ENCODE results near the gene HNRNPK.

The HNRNPK gene

DNA sequence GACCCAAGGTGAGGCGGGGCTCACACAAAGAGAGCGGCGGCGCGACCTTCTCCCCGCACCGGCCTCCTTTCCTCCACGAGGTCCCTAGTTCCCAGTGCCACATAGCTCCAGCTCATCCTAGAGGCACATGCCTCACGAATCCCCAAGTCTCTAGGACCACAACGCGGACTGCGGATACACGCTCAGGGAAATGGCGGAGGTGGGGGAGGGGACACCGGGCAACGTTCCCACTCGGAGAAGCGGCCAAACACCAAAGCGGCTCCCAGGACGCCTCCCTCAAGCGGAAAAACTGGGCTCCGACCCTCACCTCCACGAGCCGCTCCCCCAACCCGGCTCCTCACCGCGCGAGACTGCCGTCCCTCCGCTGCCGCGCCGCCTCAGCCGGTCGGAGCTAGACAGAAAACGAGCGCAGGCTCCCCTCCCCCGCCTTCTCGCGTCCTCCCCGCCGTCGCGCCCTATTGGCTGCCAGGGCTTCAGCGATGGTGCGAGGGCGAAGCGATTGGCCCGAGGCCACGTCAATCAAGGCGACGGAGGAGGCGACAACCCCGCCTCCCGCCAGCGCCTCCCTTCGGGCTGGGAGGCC, at the start of gene HNRNPK:
HNRNPK (minus strand) TSS at position 404 of the 583 bp plus-strand sequence. CDS start 1,963 bp downstream, outside the sequence.
- Histone ChIP-seq H3K4me2 (ENCODE audit: low read length) (peak within 1 kb of the TSS; percentile 82), H3K4me1 (ENCODE audit: low read length) (peaks cover 47% of the 10 kb centered on the region), H3K27me3 (ENCODE audit: low read depth, low read length) (no peaks in the 10 kb centered on the region), H3K27ac (ENCODE audit: low read length) (peak within 1 kb of the TSS; percentile 95), H3K36me3 (replicated peaks; ENCODE audit: low read depth, low read length) (peaks cover 52% of the 10 kb centered on the region), H3K4me3 (ENCODE audit: low read length) (peak within 1 kb of the TSS; percentile 89), H3K9ac (ENCODE audit: low read length) (peak within 1 kb of the TSS; percentile 100), H3K9me3 (ENCODE audit: insufficient read depth, low read length) (no peaks in the 10 kb centered on the region), H2AFZ (ENCODE audit: low read depth, low read length) (peak within 1 kb of the TSS; percentile 32; the same call in 1 of the 2 replicates), H3K79me2 (ENCODE audit: low read length) (peaks cover 98% of the 10 kb centered on the region), H4K20me1 (ENCODE audit: insufficient read depth, low read length) (peaks cover 61% of the 10 kb centered on the region)
- no peak for TF ChIP-seq EZH2phosphoT487 (IDR thresholded peaks at IDR 0.05; ENCODE audit: low read depth)
- TF ChIP-seq, protein P1, sequence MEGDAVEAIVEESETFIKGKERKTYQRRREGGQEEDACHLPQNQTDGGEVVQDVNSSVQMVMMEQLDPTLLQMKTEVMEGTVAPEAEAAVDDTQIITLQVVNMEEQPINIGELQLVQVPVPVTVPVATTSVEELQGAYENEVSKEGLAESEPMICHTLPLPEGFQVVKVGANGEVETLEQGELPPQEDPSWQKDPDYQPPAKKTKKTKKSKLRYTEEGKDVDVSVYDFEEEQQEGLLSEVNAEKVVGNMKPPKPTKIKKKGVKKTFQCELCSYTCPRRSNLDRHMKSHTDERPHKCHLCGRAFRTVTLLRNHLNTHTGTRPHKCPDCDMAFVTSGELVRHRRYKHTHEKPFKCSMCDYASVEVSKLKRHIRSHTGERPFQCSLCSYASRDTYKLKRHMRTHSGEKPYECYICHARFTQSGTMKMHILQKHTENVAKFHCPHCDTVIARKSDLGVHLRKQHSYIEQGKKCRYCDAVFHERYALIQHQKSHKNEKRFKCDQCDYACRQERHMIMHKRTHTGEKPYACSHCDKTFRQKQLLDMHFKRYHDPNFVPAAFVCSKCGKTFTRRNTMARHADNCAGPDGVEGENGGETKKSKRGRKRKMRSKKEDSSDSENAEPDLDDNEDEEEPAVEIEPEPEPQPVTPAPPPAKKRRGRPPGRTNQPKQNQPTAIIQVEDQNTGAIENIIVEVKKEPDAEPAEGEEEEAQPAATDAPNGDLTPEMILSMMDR (IDR thresholded peaks at IDR 0.05; ENCODE audit: low read depth, low read length) = no peak

DNA sequence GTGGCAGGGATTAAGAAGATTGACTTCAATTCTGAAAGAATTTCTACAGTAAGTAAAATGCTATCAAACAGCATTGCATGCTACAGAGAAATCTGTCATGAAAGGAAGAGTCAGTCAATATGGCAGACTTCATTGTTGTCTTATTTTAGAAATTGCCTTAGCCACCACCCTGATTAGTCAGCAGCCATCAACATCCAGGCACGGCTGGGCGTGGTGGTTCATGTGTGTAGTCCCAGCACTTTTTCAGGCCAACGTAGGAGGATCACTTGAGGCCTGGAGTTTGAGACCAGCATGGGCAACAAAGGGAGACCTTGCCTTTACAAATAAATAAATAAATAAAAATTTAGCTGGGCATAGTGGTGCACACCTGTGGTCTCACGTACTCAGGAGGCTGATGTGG, 47.2 kb upstream of the HNRNPK start:
- no peaks in the 10 kb centered on the region for H3K79me2 ChIP-seq (ENCODE audit: low read length)
- H3K4me1 ChIP-seq (ENCODE audit: low read length) = no peaks in the 10 kb centered on the region
- no peak overlapping the region for H3K4me2 ChIP-seq (ENCODE audit: low read length)
- no peaks in the 10 kb centered on the region for H4K20me1 ChIP-seq (ENCODE audit: insufficient read depth, low read length)
- H3K27ac ChIP-seq (ENCODE audit: low read length) = no peak overlapping the region
- no peak overlapping the region for H2AFZ ChIP-seq (ENCODE audit: low read depth, low read length)
- no peaks in the 10 kb centered on the region for H3K9me3 ChIP-seq (ENCODE audit: insufficient read depth, low read length)
- TF ChIP-seq, protein P1 (IDR thresholded peaks at IDR 0.05; ENCODE audit: low read depth, low read length) = no peak
- TF ChIP-seq EZH2phosphoT487 (IDR thresholded peaks at IDR 0.05; ENCODE audit: low read depth) = no peak
- H3K4me3 ChIP-seq (ENCODE audit: low read length) = no peak overlapping the region
- H3K9ac ChIP-seq (ENCODE audit: low read length) = no peak overlapping the region
- no peaks in the 10 kb centered on the region for H3K27me3 ChIP-seq (ENCODE audit: low read depth, low read length)
- H3K36me3 ChIP-seq (replicated peaks; ENCODE audit: low read depth, low read length) = no peaks in the 10 kb centered on the region

DNA sequence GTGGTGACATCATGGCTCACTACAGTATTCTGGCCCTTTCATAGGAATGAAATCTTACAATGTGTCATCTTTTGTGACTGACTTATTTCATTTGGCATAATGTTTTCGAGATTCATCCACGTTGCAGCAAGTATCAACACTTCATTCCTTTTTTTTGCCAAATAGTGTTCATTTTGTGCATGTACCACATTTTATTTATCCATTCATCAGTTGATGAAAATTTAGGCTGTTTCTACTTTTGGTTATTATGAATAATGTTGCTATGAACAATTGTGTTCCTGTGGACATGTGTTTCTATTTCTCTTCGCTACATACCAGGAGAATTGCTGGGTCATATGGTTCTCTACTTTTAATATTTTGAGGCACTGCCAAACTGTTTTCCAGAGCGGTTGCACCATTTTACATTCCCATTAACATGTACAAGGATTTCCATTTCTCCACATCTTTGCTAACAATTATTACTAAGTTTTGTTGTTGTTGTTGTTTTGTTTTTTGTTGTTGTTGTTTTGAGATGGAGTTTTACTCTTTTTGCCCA, 44.1 kb upstream of the HNRNPK start:
- H3K79me2 ChIP-seq (ENCODE audit: low read length) = no peaks in the 10 kb centered on the region
- TF ChIP-seq, protein P1 (IDR thresholded peaks at IDR 0.05; ENCODE audit: low read depth, low read length) = no peak
- TF ChIP-seq EZH2phosphoT487 (IDR thresholded peaks at IDR 0.05; ENCODE audit: low read depth) = no peak
- no peak overlapping the region for H3K4me2 ChIP-seq (ENCODE audit: low read length)
- no peaks in the 10 kb centered on the region for H4K20me1 ChIP-seq (ENCODE audit: insufficient read depth, low read length)
- no peak overlapping the region for H3K4me3 ChIP-seq (ENCODE audit: low read length)
- H3K4me1 ChIP-seq (ENCODE audit: low read length) = no peaks in the 10 kb centered on the region
- H2AFZ ChIP-seq (ENCODE audit: low read depth, low read length) = no peak overlapping the region
- H3K36me3 ChIP-seq (replicated peaks; ENCODE audit: low read depth, low read length) = no peaks in the 10 kb centered on the region
- no peaks in the 10 kb centered on the region for H3K9me3 ChIP-seq (ENCODE audit: insufficient read depth, low read length)
- no peak overlapping the region for H3K9ac ChIP-seq (ENCODE audit: low read length)
- no peak overlapping the region for H3K27ac ChIP-seq (ENCODE audit: low read length)
- H3K27me3 ChIP-seq (ENCODE audit: low read depth, low read length) = no peaks in the 10 kb centered on the region

DNA sequence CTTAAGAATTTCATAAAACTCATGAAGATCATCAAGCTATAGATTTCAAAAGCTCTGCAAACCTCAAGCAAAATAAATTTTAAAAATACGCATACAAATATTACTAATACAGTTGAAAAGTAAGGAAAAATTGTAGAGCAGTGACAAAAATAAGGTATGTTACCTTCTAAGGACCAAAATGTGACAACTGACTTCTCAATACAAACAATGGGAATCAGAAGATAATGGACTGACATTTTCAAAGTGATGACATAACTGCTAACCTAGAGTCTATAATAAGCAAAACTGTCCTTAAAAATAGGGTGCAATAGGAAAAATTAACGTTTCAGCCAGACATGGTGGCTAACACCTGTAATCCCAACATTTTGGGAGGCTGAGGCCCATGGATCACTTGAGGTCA, 27.6 kb upstream of the HNRNPK start:
- Histone ChIP-seq H3K4me3 (ENCODE audit: low read length) (no peak overlapping the region), H3K9me3 (ENCODE audit: insufficient read depth, low read length) (no peaks in the 10 kb centered on the region), H3K79me2 (ENCODE audit: low read length) (no peaks in the 10 kb centered on the region), H3K4me1 (ENCODE audit: low read length) (no peaks in the 10 kb centered on the region), H3K27me3 (ENCODE audit: low read depth, low read length) (no peaks in the 10 kb centered on the region), H2AFZ (ENCODE audit: low read depth, low read length) (no peak overlapping the region), H3K9ac (ENCODE audit: low read length) (no peak overlapping the region), H3K4me2 (ENCODE audit: low read length) (no peak overlapping the region), H4K20me1 (ENCODE audit: insufficient read depth, low read length) (no peaks in the 10 kb centered on the region), H3K36me3 (replicated peaks; ENCODE audit: low read depth, low read length) (peaks cover 21% of the 10 kb centered on the region), H3K27ac (ENCODE audit: low read length) (no peak overlapping the region)
- TF ChIP-seq, protein P1 (IDR thresholded peaks at IDR 0.05; ENCODE audit: low read depth, low read length) = no peak
- TF ChIP-seq EZH2phosphoT487 (IDR thresholded peaks at IDR 0.05; ENCODE audit: low read depth) = no peak
